T-helper 2 cell treated with Interferon-gamma antibody and Interleukin-4, amounts not matched to agents 100 ng/mL and 5 ng/mL, for 36 hours (primary cell): ENCODE data around the gene RHBDL3. TPM values are rescaled to one million over a fixed set of nuclear protein-coding genes. Genes with fewer than 3 reads are reported as not detected.

ENCODE experiments used
- intact Hi-C: fragments of 100-400 bp; cut with micrococcal nuclease; formaldehyde crosslinking; loops from one replicate; pipeline ENCODE4 v1.15.1; 2023
- total RNA-seq: library from RNA; stranded (reverse); gene quantifications from 2 replicates; pipeline ENCODE4 v1.2.3, GENCODE V29; 2022

Gene RHBDL3
- total RNA-seq, 1 donor from 2014 or later: 1.00 TPM

DNA sequence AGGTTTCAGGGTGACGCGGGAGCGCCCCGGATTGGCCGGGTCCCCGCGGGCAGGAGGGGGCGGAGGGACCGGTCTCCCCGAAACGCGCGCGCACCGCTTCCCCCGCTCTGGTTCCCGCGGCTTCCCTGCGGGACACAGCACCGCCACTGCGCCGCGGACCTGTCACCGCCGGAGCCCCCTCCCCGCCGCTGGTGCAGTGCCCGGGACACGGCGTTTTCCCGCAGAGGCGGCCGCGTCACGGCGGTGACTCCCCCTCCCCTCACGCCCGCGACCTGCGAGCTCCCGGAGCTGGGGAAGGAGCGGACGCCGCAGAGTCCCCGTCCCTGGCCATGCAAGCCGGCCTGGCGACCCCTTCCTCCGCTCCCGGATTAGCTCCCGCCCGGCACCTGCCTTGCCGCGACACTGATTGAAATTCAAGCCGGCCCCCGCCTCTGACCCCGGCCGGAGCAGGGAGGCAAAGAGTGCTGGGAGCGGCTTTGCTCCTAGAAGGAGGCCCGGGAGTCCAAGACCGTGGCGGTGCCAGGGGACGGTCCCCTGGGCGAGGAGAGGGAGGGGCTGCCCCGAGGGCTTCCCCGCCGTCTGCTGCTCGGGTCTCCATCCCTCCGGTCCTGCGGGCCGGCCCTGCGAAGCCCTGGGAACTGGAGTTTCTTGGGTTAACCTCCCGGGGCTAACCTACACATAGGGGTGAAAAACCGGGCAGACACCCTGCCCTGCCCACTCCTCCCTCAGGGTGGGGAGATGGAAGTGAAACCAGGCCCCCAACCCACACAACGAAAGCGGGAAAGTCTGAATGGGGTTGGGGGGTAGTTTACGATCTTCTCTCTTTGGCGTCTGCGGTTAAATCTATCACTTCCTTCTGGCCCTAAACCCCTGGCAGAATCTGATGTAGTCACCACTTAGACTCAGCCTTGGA, 1.0 kb downstream of the RHBDL3 start:
- intact Hi-C loops: no loop called here

DNA sequence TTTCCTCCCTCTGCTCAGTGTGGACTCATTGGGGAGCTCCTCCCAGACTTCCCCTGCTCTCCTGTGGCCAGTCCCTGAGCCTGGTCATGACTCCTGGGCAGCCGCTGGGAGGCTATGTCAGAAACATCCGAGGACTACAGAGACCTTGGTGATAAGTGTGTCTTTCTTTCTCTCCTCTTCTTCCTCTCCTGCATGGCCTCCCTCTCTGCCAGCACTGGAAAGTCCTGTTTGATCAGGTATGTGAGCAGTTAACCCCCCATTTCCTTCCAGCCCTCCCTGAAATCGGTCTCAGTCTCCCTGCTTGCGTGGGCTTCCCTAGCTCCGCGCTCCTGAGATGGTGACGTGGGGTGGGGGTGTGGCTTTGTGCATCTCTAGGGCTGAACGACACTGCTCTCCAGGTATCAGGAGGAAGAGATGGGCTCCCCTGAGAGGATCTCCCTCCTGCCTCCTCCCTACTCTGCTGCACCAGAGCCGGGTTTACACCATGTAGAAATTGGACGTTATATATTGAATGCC, 2.1 kb downstream of the RHBDL3 start:
- intact Hi-C loops: no loop called here

DNA sequence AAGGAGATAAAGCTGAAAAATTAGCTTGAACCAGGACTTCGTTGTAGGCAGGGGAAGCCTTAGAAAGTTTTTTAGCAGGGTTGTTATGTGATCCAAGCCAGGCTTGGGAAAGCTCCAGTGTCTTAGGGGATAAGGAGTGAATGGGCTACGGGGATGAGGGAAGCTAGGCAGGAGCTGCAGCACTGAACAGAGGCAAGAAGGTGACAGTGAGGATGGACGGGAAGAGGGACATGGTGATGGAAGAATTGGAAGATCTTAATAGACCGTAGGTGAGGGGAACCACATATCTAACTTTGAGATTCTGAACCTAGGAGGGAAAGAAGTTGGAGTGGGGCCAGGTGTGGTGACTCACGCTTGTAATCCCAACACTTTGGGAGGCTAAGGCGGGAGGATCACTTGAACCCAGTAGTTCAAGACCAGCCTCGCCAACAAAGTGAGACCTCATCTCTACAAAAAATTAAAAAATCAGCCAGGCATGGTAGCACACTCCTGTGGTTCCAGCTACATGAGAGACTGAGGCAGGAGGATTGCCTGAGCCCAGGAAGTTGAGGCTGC, 3.2 kb downstream of the RHBDL3 start:
- intact Hi-C loops: no loop called here

DNA sequence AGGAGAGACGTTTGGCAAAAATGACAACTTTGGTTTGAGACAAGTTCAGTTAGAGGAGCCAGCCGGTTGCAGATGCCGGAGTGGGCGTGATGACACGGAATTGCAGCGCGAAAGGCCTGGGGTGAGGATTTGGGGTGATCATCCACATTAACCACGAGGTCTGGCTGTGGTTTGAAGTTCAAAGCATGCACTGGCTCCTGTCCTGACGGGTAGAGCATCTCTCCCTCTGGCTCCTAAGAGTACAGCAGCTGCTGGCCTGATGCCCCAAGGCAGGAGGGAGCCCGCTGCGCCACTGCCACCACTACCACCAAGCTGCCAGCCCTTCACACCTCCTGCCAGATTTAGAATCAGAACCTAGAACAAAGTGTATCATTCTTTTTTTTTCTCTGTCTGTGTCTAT, 3.7 kb downstream of the RHBDL3 start:
- intact Hi-C loops: no loop called here

DNA sequence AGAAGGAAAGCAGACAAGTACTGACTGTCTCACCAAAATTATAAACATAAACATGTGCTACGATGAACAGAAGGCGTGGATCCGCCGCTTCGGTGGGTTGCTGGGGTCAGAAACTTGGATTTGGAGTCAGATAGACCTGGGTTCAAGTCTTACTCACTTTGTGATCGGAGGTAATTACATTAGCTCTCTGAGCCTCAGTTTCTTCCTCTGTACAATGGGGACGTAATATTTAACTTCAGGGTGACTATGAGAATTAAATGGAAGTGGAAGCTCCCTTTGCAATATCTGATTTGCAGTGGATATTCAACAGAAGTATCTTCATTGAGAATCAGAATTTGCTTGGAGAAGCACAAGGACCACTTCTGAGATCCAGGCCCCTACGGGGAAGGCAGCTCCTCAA, 6.2 kb downstream of the RHBDL3 start:
- intact Hi-C loops: no loop called here

DNA sequence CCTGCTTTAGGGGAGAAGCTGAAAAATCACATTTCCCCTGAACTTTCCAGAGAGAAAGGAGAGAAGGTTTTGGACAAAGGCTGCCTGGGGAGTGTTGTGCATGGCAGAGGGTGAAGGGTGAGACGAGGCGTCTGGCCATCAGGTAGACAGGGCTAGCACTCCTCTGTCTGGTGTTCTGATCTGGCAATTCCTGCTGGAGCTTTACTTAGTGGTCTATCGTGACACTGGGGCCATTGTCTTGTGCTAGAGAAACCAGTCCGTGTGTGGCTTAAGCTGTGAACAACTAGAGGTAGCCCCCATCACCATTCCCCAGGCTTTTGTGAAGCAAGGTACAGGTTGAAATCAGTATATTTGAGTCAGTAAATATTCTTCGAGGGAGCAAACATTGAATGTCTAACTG, 8.5 kb downstream of the RHBDL3 start:
- intact Hi-C loops: no loop called here

DNA sequence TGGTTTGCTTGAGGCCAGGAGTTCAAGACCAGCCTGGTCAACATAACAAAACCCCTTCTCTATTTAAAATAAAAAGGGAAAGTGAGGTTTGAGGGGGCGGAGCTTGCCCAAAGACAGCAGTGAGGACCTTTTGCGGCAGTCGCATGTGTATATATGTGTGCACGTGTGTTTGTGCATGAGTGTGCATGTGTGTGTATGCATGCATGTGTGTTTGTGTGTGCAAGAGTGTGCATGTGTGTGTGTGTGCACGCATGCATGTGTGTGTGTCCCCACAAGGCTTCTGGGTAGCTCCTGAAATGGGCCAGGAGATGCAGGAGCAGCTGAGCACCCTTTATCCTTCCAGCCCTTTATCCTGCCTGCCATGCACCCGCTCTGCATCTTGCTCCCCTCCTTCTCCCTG, 9.0 kb downstream of the RHBDL3 start:
- intact Hi-C loops: no loop called here

DNA sequence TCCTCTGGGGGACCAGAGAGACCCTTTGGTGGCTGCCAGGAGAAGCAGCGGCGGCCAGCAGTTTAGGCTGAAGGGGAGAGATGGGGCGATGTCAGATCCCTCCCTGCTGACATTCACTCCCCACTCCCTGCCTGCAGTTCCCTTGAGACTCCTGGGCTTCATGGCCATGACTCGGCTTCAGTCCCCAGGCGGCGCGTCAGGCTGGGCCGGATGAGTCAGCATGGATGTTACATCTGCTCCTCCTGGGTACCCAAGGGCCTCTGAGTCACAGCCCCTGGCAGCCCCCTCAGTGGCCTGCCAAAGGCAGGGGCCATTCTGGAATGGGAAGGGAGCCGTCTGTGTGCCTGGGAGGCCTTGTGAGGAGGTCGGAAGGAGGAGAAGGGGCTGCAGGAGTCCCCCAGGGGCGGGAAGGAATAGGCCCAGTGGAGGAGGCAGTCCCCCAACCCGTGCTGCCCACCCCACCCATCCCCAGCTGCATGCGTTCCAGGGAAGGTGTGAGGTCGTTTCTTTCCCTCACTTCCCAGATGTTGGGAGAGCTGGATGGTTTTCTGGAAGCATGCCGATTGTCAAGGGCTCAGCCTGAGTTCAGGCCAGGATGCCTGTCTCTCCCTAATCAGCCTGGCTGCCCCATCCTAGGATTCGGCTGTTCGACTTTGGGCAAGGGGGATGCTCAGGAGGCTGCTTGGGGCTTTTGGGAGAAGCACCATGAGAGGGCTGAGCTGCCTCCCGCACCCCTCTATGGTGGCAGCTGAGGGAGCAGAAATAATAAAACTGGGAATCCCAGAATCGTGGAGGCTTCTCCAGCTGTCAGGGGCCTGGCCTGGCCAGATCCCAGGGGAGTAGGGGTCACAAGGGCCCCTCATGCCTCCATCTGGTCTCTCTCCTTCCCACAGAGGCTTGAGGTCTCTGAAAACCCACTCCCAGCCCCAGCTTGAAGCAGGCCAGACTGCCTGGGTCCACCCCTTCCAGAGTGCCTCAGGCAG, 9.7 kb downstream of the RHBDL3 start:
- intact Hi-C loops: no loop called here

DNA sequence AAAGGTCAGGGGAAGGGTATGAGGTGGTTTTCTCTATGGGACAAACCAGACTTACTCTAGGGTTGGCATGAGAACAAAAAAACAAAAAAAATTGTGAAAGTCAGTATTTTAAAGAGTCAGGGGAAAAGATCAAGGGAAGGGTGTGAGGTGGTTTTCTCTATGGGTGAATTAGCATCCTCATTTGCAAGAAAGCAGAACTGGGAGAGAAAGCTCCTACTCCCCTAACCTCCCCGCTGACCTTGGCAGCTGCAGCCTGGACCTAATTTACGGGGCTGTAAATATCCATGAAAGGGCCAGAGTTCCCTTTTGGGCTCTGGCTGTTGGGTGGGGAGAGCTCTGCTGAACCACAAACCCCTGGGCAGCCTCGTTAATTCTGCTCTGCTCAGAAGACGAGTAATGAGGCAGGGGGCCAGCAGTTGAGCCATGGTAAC, 10.6 kb downstream of the RHBDL3 start:
- intact Hi-C loops: no loop called here

DNA sequence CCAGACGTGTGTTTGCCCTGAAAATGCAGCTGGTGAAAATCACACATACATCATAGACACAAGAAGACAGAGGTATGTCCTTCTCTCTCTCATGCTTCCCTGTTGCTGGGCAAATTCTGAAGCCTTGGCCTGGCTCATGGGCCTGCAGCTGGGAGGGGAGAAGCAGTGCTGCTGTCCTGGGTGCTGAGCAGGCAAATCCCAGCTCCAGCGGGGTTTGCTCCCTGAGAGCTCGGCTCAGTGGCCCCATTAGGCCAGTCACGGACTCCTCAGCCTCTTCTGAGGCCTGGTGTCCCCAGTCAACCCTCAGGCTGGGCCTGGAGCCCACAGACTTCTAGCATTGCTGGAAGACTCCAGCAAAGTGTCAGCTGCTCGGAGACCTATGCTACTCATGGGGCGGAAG, 11.7 kb downstream of the RHBDL3 start:
- intact Hi-C loops: no loop called here

DNA sequence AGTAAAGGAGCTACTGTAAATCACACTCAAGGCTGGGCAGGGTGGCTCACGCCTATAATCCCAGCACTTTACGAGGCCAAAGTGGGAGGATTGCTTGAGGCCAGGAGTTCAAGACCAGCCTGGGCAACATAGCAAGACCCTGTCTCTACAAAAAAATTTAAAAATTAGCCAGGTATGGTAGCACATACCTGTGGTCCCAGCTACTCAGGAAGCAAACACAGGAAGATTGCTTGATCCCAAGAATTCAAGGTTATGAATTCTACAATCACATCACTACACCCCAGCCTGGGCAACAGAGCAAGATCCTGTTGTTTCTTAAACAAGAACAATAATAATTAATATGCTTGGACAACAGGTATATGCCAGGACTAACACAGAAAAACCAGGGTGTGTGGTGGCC, 13.2 kb downstream of the RHBDL3 start:
- intact Hi-C loops: no loop called here

DNA sequence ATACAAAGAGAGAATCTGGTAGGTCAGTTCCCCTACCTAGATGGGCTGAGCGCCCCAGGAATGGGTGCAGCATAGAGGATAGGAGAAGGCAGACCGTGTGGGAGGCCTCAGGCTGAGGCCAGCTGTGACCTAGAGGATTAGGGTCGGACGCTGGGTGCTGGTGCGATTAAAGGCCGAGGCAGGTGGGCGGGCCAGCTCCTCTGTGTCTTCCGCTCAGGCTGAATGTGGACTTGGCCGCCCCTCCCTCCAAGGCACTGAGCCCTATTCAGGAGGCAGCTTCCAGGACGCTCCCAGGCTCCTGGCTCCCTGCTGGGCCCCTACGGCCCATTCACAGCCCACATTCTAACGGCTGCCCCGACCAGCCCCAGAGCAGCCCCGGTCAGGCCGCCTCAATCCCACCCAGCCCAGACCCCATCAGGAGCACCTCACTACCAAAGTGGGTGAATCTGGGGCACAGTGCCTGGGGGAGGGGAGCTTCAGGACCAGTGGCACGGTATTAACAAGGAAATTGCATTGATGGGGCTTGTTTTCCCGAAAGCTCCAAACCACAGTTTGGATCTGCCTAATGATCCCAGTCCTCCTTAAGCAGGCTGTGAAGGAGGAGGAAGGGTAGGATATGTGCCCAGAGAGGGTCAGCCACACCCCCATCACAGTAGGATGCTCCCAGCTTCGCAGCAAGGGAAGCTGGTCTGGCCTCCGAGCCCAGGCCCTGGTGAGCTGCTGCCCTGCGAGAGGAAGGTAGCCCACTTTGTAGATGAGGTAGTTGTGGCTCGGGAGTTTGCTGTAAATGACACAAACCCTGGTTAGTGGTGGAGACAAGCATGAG, 14.5 kb downstream of the RHBDL3 start:
- intact Hi-C loops: no loop called here

DNA sequence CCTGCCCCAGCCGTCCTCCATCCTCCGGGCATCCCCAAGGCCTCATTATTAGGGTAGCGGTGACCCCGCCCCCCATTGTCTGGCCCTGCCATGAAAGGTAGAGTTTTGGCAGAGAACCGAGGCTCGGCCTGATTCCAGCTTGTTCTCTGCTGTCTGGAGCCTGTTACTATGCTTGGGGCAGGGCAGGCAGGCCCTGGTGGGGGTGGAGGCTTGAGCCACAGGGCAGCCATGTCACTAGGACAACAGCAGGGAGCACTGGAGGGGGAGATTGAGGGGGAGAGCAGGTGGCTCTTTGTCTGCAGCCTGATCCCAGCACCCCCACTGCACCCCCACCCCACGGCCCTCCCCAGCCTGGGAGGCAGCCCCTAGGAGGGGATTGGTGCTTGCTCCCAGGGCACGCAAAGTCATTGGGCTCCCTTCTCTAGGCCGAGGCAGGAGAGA, 15.4 kb downstream of the RHBDL3 start:
- intact Hi-C loops: no loop called here

DNA sequence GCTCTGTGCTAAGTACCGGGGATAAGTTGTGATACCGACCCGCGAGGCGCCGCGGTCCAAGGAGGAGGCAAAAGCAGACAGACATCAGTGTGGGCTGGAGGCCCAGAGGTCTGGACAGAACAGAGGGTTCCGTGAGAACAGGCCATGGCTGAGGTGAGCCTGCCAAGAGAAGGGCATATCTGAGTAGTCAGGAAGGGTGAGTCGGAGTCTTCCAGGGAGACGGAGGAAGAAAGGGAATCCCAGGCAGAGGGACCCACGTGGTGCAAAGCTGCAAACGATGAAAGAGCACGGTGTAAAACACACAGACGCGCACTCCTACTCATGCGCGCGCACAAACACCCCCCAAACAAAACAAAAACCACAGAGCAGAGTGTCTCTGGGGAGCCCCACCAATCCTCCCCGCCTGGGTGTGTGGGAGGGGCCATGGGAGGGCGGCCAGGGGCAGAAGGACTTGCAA, 18.1 kb downstream of the RHBDL3 start:
- intact Hi-C loops: no loop called here

DNA sequence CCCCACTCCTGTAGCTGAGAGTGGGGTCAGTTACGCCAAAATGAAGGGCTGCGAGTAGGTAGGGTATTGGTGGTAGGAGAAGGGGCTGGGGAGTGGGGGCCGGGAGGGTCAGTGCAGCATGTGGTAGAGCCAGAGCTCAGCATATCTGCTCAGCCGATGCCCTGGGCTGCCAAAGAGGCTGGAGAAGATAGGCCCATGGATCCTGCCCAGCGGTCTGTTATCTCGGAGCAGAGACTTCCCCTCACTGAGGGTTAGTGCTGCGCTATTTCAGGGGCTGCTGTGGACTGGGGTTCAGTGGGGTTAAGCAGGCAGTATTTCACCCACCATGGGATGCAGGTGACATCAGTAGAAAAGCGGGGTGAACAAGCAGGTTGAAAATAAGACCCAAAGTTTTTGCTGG, 19.7 kb downstream of the RHBDL3 start:
- intact Hi-C loops: no loop called here

DNA sequence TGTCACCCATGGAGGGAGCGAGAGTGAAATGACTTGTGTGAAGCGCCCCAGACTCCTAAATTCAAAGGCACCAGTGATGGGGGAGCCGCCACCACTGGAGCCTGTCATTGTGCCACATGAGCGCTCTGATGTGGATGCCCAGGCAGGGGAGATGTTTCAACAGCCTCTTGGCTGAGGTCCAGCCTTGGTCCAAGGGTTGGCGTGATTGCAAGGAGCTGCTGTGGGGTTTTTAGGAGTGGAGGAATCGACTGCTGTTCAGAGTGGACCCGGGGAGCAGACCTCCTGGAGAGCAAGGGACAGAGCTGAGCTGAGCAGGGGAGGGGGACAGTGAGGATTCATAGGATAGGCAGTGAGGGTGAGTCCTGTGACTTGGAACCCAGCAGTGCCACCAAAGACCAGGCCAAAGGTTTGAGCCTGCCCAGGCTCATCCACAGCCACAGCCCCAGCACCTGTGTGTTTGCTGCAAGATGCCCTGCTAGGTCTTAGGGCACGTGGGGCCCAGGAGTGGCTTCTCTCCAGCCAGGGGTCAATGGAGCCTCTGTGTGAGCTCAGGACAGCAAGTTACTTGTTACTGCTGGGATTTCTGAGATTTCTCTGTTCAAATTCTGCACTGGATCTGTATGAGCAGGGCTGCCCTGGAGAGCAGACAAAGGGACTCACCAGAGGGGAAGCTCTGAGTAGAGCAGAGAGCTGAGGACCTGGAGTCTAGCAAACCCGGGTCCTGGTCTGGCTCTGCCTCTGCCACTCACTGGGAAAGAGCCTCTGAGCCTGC, 20.3 kb downstream of the RHBDL3 start:
- intact Hi-C loops: no loop called here

DNA sequence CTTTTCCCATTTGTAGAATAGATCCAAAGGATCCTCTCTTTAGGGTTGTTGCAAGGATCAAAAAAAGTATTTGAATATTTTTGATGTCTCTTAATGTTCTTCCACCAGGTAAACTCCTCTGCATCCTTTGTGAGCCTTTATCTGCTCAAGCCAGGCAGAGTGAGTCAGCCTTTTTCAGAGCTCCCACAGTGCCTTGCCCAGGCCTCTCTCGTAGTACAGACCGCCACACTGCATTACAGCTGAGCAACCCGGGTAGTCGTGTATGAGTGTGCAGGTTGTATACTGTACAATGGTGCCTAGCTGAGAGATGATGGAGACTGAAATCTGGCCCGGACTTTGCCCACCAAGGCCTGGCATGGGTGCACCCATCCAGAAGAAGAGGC, 20.9 kb downstream of the RHBDL3 start:
- intact Hi-C loops: no loop called here

DNA sequence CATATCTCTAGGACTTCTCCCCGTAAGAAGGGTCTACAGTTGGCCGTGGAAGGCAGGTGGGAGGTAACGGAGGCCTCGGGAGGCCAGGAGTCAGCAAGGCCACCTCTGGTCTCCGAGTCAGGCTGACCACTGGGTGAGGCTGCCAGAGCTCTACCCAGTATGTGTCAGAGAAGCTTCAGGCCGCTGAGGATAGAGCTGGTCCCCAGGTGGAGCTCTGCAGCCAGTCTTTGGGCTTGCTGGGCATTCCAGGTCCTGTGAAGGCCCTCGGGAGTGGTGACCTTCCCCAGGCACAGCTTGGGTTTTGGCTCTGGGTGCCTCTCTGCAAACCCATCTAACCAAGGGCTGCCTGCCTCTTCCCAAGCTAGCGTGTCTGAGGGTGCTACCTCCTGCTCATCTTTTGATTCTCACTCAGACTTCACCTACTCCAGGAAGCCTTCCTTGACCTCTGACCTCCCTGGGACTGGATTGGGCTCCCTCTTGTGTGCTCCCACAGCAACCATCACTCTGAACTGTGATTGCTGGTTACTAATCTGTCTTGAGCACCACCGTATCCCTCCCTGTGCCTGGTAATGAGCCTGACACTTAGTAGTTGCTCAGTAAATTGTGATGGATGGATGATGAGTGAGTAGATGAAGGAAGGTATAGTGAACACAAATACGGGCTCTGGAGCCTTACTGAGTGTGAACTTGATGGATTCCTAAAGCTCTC, 22.3 kb downstream of the RHBDL3 start:
- intact Hi-C loops: no loop called here

DNA sequence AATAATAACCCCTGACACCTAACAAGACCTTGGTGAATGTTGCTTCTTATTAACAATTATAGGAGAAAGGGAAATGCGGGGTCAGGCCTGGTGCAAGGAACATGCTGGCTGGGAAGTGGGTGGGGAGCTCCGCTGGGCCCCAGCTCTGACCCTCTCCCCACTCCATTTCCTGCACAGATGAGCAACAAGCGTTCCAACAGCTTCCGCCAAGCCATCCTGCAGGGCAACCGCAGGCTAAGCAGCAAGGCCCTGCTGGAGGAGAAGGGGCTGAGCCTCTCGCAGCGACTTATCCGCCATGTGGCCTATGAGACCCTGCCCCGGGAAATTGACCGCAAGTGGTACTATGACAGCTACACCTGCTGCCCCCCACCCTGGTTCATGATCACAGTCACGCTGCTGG, 23.0 kb downstream of the RHBDL3 start:
- intact Hi-C loops: no loop called here
